Lower leg skin (tissue), 3 donors: ENCODE results near the gene DHRSX.
"Not testable (repeated sequence)": the region's sequence is repeated elsewhere in the genome, so short reads cannot be mapped to it uniquely, and the experiment has no call there.

Experiments used
- CTCF ChIP-seq, 3 donors: fragments of 450-650 bp; IDR thresholded peaks; one replicate each; pipeline ENCODE4 v1.5.1; 2016; ENCODE audit warnings: antibody characterized with exemption in 3 of 3, mild to moderate bottlenecking in 3 of 3, moderate library complexity in 2 of 3
- POLR2A ChIP-seq, 2 donors: fragments of 450-650 bp; IDR thresholded peaks; one replicate each; pipeline ENCODE4 v1.6.1; 2016 to 2017; ENCODE audit warnings: antibody characterized with exemption in 2 of 2, mild to moderate bottlenecking in 1 of 2, moderate library complexity in 1 of 2

DNA sequence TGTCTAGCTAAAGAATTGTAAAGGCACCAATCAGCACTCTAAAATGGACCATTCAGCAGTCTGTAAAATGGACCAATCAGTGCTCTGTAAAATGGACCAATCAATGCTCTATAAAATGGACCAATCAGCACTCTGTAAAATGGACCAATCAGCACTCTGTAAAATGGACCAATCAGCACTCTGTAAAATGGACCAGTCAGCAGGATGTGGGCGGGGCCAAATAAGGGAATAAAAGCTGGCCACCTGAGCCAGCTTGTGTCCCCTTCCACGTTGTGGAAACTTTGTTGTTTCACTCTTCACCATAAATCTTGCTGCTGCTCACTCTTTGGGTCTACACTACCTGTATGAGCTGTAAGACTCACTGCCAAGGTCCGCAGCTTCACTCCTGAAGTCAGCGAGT, 230.0 kb downstream of the DHRSX start:
- TF ChIP-seq CTCF, POLR2A (IDR thresholded peaks at IDR 0.05): not testable (repeated sequence)
